ENCODE results near the gene RRP9.
"Not testable (repeated sequence)": the region's sequence is repeated elsewhere in the genome, so short reads cannot be mapped to it uniquely, and the experiment has no call there.

Gene RRP9

GRCh38 chr3:51941798-51942602, at the start of gene RRP9, which contains the start of gene PARP3:
Gene RRP9, minus strand, starts transcription at chr3:51941904. Its CDS starts 37 bp downstream, at chr3:51941867.
Gene PARP3, plus strand, starts transcription at chr3:51942363. Its CDS starts 993 bp downstream, at chr3:51943356.
- H3K27ac ChIP-seq, result peak within 1 kb of the TSS; percentile 53
- H3K79me2 ChIP-seq (ENCODE audit: insufficient read depth, low read depth), result peaks cover 23% of the 10 kb centered on the region
- H3K4me2 ChIP-seq, result peak within 1 kb of the TSS; percentile 82
- peak within 1 kb of the TSS; percentile 66 for H3K9ac ChIP-seq
- H3K36me3 ChIP-seq (ENCODE audit: insufficient read depth), result no peaks in the 10 kb centered on the region
- peaks cover 4% of the 10 kb centered on the region for H3K4me1 ChIP-seq (ENCODE audit: low read depth, poor library complexity, severe bottlenecking)
- peak within 1 kb of the TSS; percentile 73 for H2AFZ ChIP-seq (ENCODE audit: low read depth)
- TF ChIP-seq CTCF (conservative IDR thresholded peaks at IDR 0.05; ENCODE audit: low read depth, low read length), result peak; percentile 81
- no peaks in the 10 kb centered on the region for H4K20me1 ChIP-seq (ENCODE audit: insufficient read depth)
- no peaks in the 10 kb centered on the region for H3K27me3 ChIP-seq (ENCODE audit: insufficient read depth, low read depth)
- H3K4me3 ChIP-seq (IDR thresholded peaks at IDR 0.05; ENCODE audit: insufficient read depth, low read depth, low read length), result peak within 1 kb of the TSS; percentile 54

GRCh38 chr3:51990501-51990971, 48.8 kb upstream of the RRP9 start:
- not testable (repeated sequence) for H3K4me3 ChIP-seq (IDR thresholded peaks at IDR 0.05; ENCODE audit: insufficient read depth, low read depth, low read length); H3K36me3 ChIP-seq (ENCODE audit: insufficient read depth); H3K9ac ChIP-seq; H3K27ac ChIP-seq; H3K4me2 ChIP-seq; H3K4me1 ChIP-seq (ENCODE audit: low read depth, poor library complexity, severe bottlenecking); H3K27me3 ChIP-seq (ENCODE audit: insufficient read depth, low read depth); H2AFZ ChIP-seq (ENCODE audit: low read depth); H4K20me1 ChIP-seq (ENCODE audit: insufficient read depth)
- H3K79me2 ChIP-seq (ENCODE audit: insufficient read depth, low read depth), result peaks cover 12% of the 10 kb centered on the region

GRCh38 chr3:51988286-51989146, 46.8 kb upstream of the RRP9 start:
- Histone ChIP-seq H3K27me3 (ENCODE audit: insufficient read depth, low read depth) (no peaks in the 10 kb centered on the region), H3K4me1 (ENCODE audit: low read depth, poor library complexity, severe bottlenecking) (no peaks in the 10 kb centered on the region), H3K36me3 (ENCODE audit: insufficient read depth) (no peaks in the 10 kb centered on the region), H3K27ac (no peak overlapping the region), H4K20me1 (ENCODE audit: insufficient read depth) (no peaks in the 10 kb centered on the region), H2AFZ (ENCODE audit: low read depth) (no peak overlapping the region), H3K4me2 (no peak overlapping the region), H3K79me2 (ENCODE audit: insufficient read depth, low read depth) (no peaks in the 10 kb centered on the region), H3K9ac (no peak overlapping the region), H3K4me3 (IDR thresholded peaks at IDR 0.05; ENCODE audit: insufficient read depth, low read depth, low read length) (no peak overlapping the region)
- TF ChIP-seq CTCF (conservative IDR thresholded peaks at IDR 0.05; ENCODE audit: low read depth, low read length), result no peak

- no peak overlapping the region for H3K27ac ChIP-seq
- H3K27me3 ChIP-seq (ENCODE audit: insufficient read depth, low read depth), result no peaks in the 10 kb centered on the region
- H3K4me1 ChIP-seq (ENCODE audit: low read depth, poor library complexity, severe bottlenecking), result no peaks in the 10 kb centered on the region
- no peak overlapping the region for H3K9ac ChIP-seq
- H3K36me3 ChIP-seq (ENCODE audit: insufficient read depth), result no peaks in the 10 kb centered on the region
- no peaks in the 10 kb centered on the region for H3K79me2 ChIP-seq (ENCODE audit: insufficient read depth, low read depth)
- no peak for TF ChIP-seq CTCF (conservative IDR thresholded peaks at IDR 0.05; ENCODE audit: low read depth, low read length)
- no peak overlapping the region for H3K4me3 ChIP-seq (IDR thresholded peaks at IDR 0.05; ENCODE audit: insufficient read depth, low read depth, low read length)
- no peaks in the 10 kb centered on the region for H4K20me1 ChIP-seq (ENCODE audit: insufficient read depth)
- H2AFZ ChIP-seq (ENCODE audit: low read depth), result no peak overlapping the region
- H3K4me2 ChIP-seq, result no peak overlapping the region
Observed at GRCh38 chr3:51987568-51987967, 45.9 kb upstream of the RRP9 start.

Data from KMS-11 (cell line).